ENCODE measurements around the gene RPS5.
"Not testable (repeated sequence)": the region's sequence is repeated elsewhere in the genome, so short reads cannot be mapped to it uniquely, and the experiment has no call there.

RPS5 gene

DNA sequence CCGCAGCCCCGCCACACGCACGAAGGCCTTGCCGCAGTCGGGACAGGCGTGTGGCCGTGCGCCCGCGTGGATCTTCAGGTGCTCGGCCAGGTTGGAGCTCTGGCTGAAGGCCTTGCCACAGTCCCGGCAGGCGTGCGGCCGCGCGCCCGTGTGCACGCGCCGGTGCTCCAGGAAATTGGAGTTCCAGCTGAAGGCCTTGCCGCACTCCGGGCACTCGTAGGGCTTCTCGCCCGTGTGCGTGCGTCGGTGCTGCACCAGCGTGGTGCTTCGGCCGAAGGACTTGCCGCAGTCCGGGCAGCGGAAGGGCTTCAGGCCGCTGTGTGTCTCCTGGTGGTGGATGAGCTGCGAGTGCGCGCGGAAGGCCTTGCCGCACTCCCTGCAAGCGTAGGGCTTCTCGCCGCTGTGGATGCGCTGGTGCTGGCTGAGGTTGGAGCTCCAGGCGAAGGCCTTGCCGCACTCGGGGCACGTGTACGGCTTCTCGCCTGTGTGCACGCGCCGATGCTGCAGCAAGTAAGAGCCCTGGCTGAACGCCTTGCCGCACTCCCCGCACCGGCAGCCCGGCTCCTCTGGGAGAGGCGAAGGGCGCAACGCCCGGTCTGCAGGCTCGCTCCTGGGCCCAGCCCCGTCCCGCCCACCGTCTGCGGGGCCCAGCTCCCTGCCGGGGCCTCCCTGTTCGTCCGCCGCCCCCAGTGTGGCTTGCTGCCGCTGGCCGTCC lies 30.1 kb upstream of the RPS5 start:
- no peak for FAIRE-seq

DNA sequence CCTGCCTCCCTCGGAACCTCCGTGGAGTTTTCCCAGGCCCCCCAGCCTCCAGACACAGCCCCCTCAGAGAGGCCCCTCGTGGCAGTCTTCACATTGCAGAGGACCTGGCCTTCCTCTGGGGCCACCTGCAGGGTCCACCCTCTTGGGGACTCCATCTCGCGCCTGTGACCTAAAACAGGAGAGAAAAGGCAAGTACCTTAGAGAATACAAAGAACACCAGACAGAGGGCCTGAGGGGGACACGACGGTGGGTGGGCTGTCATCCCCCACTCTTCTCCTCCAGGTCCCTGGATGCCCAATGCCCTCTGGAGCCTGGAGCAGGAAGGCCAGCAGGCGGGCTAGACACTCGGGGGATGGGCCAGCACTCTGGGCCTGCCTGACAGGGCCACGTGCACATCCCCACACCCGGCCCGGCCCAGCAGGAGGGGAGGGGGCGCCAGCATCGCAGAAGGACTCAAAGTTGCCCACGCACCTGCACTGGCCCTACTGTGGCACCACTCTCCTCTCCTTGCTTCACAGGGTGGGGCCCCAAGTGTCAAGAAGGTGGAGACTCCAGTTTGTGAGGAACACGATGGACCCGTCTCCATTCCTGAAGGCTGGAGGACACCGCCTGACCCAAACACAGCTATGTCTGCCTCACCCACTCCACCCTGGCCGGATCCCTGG lies 29.5 kb upstream of the RPS5 start:
- FAIRE-seq, result no peak

DNA sequence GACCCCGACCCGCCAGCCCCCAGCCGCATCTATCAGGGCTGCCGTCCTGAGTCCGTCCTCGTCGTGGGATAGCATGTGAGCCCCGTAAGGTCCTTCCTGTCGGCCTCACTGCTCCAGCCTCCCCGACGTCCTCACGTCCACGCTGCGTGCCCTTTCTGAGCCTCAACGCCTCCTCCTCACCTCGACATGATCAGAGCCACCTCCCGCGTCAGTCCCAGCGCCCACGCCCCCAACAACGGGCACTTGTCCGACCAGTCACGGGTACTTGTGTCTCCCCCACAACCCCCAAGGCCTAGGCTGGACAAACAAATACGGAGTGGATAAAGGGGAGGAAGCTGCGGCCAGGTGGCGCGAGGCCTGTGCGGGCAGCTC lies 25.2 kb upstream of the RPS5 start:
- no peak for FAIRE-seq

DNA sequence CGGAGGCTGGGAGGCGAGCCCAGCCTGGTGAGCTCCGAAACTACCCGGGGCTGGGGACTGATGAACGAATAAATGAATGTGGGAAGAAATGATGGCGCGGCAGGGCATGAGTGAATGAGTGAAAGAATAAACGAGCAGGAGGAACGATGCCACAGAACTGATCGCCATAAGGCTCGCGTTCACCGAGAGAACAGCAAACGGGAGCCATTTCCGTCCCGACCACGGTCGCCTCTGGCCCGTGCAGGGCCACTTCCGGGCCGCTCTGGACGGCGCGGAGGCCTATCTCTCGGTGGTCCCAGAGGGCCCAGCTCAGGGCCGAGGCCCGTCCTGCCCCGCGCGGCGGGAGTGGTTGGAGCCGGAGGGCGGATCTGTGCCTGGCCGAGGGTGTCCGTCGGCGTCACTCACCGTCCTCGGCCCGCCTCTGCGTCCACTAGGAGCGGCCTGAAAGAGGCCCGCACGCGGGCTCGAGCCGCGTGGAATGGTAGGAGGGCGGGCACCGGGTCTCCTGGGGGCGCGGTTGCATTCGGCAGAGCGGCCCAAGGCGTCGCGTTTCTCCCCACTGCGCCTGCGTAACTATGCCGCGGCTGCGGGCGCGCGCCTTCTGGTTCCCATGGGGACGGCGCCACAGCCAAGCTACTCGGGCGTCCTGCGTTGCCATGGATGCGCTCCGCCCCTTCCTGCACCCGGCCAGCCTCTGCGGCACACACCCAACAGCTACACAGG lies 24.6 kb upstream of the RPS5 start, which contains the start of gene ZNF497:
Gene ZNF497, minus strand, starts transcription at position 480 of the 723 bp plus-strand sequence. CDS start 5,116 bp downstream, outside the sequence.
- peak; percentile 56 for FAIRE-seq

DNA sequence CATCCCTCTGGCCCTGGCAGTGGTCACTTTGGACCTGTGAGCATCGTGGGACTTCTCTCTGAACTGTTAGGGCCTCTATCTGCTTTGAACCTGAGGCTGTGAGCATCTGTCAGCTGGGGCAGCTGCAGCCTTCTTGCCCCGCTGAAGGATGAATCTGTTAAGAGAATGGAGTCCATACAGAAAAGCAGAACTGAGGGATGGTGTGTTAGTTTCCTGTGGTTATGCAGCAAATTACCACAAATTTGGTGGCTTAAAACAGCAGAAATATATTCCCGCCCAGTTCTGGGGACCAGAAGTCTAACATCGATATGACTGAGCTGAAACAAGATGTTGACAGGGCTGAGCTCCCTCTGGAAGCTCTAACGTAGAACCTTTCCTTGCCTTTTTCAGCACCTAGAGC lies 22.9 kb upstream of the RPS5 start:
- no peak for FAIRE-seq

DNA sequence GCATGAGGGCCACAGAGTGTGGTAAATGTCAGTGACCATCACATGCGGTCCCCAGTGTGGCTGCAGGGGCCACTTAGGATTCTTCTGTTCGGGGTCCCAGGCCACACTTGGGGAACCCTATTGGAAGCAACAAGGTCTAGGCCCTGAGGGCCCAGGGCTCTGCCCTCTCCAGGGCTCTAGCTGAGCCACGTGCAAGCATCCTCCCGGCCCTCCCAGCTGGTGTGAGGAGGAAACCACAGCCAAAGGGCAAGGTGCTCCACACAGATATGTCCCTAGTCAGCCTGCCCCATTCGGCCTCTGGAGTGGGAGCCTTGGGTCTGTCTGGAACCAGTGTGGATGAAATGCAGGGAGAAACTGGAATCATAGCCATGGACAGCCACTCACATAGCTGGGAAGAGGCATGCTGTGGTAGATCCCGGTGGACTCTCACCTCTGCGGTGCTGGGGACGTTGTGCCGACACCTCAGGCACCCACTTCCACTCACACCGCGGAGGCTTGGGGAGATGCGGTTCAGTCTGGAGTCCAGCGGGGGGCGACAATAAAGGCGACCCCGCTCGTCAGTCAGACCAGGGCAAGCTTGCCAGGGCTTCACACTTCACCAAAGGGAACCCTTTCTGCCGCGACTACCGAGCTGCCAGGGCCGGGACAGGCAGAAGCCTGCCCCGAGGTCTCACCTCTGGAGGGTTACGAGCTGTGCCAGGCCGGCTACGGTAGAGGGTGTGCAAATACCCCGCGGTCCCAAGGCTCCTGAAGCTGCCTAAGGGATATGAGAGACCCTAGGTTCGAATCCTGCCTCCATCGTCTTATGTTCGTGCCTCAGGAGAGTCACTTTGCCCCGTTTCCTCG lies 20.3 kb upstream of the RPS5 start:
- no peak for FAIRE-seq

DNA sequence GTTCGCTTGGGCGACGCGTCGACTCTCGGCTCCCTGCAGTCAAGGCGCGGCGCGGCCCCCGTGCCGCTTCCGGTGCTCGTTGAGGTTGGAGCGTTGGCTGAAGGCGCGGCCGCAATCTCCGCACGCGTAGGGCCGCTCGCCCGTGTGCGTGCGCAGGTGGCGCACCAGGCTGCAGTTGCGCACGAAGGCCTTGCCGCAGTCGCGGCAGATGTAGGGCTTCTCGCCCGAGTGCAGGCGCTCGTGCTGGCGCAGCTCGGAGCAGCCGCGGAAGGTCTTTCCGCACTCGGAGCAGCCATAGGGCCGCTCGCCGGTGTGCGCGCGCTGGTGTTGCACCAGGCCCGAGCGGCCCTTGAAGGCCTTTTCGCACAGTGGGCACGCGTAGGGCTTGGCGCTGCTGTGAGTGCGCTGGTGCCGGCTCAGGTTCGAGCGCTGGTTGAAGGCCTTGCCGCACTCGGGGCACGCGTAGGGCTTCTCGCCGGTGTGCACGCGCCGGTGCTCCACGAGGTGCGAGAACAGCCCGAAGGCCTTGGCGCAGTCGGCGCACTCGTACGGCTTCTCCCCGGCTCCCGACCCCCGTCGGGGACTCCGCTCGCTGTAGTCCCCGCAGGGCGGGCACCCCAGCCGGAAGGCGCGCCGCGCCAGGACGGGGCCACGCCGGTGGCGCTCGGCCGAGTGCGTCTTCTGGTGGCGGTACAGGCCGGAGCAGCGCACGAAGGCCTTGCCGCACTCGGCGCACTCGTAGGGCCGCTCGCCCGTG lies 19.2 kb upstream of the RPS5 start:
- FAIRE-seq, result no peak

DNA sequence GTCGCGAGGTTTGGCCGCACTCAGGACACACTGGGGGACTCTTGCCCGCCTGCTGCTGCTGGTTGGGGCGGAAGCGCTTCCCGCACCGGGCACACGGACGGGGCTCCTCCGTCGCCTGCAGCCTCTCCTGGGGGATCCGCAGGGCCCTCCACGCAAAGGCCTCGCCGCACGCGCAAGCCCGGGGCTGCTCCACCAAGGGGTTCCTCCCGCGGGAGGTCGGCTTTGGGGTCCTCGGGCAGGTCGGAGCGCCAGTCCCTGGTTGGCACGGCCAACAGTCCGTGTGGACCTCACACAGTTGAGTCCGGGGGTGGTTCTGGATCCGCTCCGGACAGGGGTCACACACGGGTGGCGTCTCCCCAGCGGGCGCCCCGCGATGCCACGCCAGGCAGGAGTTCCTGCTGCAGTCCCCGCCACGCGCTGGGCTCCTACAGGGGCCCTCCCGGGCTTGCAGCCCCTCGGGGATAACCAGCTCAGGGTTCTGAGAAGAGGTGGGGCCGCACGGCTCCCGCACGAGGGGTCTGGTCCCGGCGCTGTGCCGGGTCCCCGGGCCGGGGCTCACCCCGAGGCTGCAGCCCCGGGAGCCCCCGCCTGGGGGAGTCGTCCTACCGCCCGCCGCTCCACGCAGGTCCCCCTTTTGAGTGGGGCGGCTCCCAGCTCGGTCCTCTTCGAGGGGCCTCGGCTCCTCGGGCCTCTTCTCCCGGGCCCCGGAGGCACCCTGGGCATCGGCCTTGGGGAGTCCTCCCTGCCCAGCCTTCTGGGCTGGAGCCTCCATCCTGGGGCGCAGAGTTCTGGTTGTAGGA lies 18.3 kb upstream of the RPS5 start:
- no peak for FAIRE-seq

DNA sequence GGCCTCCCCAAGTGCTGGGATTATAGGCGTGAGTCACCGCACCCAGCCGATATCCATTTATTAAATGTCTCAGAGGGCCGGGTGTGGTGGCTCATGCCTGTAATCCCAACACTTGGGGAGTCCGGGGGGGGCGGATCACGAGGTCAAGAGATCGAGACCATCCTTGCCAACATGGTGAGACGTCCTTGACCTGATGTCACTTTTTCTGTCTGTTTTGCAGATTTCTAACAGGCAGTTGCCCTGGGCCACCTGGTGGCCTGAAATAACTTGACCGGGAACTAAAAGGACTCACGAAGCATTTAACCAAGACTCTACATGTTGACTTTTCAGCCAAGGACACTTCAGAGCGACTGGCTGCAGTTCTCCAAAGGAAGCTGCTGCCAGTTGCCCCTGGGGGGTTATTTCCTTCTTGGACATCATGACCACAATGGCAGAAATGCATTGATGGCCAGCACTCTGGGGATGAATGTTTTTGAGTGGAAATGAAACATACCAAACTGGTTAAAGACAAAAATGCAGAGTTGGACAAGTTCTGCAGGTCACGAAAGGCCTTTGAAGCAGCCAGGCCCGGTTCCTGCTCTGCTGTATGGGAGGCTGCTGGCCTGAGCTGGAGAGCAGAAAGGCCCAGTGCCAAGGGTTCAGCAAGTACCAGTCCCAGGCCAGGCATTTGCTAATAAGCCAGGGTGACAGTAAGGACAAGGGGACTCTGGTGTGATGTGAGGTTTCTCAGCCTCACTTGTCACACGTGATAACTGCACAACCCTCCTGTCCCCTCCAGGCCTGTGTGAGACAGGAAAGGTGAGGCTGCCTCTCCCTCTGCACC lies 14.5 kb upstream of the RPS5 start:
- FAIRE-seq, result no peak

DNA sequence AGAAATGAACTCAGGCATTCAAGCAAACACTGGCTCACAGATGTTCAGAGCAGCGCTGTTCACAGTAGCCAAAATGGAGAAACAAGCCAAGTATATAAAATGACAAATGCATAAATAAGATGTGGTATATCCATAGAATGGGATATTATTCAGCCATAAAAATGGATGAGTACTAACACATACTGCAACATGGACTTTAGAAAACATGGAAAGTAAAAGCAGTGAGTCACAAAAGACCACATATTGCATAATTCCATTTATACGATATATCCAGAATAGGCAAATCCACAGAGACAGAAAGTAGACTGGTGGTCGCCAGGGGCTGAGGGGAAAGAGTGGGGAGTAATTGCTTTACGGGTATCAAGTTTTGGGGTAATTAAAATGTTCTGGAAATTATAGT lies 12.9 kb upstream of the RPS5 start:
- FAIRE-seq, result no peak

DNA sequence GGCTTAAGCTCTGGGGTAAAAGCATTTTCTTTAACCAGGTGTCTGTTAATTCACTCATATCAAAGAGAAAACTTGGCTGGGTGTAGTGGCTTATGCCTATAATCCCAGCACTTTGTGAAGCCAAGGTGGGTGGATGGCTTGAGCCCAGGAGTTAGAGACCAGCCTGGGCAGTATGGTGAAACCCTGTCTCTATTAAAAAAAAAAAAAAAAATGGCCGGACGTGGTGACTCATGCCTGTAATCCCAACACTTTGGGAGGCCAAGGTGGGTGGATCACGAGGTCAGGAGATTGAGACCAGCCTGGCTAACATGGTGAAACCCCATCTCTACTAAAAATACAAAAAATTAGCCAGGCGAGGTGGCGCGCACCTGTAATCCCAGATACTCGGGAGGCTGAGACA lies 10.3 kb upstream of the RPS5 start:
- FAIRE-seq, result not testable (repeated sequence)

DNA sequence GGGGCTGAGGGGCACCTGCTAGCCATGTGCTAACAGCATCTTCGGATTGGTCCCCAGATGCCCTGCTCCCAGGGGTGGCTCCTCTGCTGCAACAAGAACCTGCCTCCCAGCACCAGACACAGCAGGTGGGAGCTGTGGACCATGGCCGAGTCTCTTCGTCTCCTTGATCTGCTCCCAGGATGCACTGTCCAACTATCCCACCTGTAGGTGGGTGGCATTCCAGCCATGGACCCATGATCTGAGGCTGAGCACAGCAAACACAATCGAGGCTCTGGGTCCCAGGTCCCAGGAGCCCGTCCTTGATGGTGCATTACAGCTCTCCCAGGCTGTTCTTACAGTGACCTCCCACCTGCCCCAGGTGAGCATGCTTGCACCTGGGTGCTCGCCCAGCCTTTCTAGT lies 7.8 kb upstream of the RPS5 start:
- FAIRE-seq, result no peak

DNA sequence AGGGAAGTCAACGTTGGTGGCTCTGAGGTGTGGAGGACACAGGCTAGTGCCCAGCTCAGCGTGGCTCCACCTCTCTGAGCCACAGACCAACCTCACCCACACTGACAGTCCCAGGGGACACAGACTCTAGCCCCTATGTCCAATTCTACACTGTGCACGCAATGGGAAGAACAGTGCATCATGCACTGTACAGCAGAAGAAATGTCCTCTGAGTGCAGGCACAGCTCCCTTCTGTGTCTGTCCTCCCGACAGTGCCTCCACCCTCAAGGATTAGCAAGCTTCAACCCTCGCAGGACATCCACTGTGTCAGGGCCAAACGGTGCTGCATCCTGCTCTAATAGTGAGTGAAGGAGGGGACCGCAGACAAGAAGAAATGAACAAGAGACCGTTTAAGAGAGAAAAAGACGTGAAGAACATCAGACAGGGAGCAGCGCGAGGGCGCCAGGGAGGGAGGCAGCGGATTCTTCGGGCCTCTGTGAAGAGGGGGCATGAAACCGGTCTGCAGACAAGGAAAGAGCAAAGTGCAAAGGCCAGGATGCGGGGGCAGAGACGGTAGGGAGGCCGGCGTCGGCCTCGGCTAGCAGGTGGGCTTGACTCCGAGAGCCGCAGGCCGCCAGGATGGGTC lies 6.9 kb upstream of the RPS5 start:
- FAIRE-seq, result no peak

DNA sequence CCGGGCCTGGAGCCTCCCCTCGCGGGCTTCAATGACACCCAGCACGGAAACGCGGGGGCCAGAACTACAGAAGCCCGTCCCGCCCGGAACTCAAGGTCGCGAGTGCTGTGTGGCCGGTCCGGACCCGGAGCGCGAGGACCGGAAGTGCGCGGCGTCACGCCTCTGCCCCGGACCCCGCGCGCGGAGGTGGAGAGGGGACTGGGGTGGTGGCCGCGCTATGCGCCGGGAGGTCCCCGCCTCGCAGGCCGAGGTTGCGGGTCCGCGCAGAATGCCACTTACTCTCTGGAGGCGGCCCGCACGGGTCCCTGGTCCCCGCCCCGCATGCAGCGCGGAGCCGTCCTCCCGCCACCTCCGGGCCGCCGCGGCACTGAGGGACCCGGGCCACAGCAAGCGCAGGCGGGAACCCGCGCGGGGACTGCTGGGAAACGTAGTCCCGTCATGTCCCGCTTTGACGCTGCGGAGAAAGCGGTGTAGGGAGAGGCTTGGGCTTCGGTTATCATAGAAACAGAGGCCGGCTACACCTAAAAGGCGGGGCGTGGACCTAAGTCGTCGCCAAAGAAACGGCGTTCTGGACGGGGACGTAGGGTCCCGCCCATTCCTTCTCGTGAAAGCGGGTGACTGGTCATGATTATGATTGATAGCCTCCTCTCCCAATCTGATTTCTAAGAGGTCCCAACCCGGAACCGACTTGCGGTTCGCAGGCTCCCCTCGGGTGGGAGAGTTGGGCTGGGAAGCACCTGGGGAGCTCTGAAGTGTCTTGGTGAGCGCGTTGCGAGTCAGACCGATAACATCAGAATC lies 6.2 kb upstream of the RPS5 start, which contains the start of gene ZNF837:
Gene ZNF837, minus strand, starts transcription at position 369 of the 798 bp plus-strand sequence. CDS start 11,698 bp downstream, outside the sequence.
- FAIRE-seq, result peak; percentile 97

DNA sequence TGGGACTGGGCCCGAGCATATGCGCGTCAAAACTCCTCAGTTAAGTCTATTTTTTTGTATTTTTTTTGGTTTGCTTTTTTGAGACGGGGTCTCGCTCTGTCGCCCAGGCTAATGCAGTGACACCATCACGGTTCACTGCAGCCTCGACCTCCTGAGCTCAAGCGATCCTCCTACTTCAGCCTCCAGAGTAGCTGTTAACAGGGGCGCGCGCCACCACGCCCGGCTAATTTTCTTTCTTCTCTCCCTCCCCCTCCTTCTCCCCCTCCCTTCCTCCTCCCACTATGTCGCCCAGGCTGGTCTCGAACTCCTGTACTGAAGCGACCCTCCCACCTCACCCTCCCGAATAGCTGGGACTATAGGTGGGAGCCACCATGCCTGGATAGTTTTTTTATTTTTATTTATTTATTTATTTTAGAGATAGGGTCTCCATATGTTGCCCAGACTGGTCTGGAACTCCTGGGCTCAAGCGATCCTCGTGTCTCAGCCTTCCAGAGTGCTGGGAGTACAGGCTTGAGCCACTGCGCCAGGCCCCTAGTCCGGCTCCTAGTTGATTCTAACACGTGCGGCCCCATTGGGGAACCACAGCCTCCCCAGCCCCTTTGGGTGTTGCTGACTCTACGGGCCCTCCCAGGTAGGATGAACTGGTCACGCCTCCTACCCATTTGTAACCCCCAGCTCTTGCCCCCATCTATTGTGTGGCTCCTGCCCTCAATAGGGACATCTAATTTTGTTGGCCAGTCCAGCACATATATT lies 5.4 kb upstream of the RPS5 start:
- no peak for FAIRE-seq

DNA sequence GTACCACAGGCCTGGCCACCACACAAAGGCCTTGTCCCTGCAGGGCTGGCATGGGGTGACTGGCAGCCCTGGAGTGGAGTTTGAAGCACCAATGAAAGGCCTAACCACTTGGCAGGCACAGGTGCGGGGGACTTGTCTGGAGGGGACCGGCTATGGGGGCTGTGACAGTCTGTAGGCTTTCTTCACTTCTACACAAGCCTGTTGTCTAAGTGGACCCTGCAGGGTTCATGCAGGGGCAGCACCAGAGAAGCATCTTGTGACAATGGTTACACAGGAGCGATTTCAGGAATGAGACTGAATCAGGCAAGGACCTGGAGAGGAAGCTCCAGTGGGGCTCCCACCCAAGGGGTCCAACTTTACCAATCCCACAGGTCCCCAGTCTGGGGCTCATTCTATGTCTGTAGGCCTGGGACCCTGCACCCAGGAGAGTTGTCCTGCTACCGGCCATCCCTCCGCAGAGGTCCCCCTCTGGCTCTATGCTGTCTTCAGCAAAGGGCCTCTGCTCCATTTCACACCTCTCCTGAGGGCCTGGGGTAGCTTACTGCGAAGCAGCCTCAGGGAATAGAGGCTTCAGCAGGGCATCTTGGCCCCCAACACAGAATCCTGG lies 4.0 kb upstream of the RPS5 start:
- FAIRE-seq, result no peak

DNA sequence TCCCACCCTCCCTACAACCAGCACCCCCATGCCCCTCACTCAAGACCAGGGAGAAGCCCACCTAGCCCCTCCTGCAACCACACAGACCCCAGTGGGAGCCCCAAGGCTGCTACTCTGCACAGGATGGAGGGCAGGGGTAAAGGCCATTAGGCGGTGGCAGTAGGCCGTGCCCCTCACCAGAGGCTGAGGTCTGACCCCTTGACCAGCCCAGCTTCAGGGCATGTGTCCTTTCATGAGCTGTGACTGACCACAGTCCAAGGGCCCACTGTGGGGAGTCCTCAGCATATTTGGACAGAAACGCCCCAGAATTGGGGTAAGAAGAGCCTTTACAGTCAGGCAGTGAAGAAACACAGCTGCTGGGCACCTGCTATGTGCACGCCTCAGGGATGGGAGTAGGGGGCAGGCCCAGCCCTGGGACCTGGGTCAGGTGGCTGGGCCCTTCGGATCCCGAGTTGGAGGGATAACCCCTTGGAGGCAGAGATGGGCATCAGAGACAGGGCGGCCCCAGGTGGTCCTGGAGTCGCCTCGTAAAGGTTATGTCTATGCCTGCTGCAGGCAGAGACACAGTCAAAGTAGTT lies 1.7 kb upstream of the RPS5 start:
- FAIRE-seq, result no peak

Measured in islet of Langerhans (tissue), 1 donor.